HepG2 (cell line): Measurements from ENCODE around the gene ZNF628. TPM values are rescaled to one million over a fixed set of nuclear protein-coding genes. Genes with fewer than 3 reads are reported as not detected.

Experiments used
- ERF ChIP-seq: IDR thresholded peaks from 2 replicates; pipeline ENCODE4 v1.6.1; 2018; ENCODE audit warnings: missing biosample characterization, missing genetic modification reagents
- HOXA7 ChIP-seq: sonication (generic); formaldehyde crosslinking; IDR thresholded peaks from 2 replicates; pipeline ENCODE4 v1.8.1; 2022; ENCODE audit warnings: mild to moderate bottlenecking, missing genetic modification reagents, moderate library complexity
- KDM2A ChIP-seq: sonication (generic); formaldehyde crosslinking; IDR thresholded peaks from 2 replicates; pipeline ENCODE4 v1.4.0; 2020; ENCODE audit warnings: low read depth, missing genetic modification reagents, borderline replicate concordance
- KDM4B ChIP-seq: sonication (generic); formaldehyde crosslinking; IDR thresholded peaks from 2 replicates; pipeline ENCODE4 v1.4.0; 2020; ENCODE audit warnings: missing genetic modification reagents
- PAF1 ChIP-seq: IDR thresholded peaks from 2 replicates; pipeline ENCODE4 v1.6.1; 2016; ENCODE audit warnings: missing genetic modification reagents, missing compliant biosample characterization
- POLR2A ChIP-seq, 2 experiments: IDR thresholded peaks; 2 replicates each; pipeline ENCODE4 v1.6.1; 2011; ENCODE audit warnings: low read depth in 2 of 2, low read length in 2 of 2, mild to moderate bottlenecking in 1 of 2, moderate library complexity in 1 of 2; ENCODE audit not compliant: insufficient read depth in 1 of 2
- ZBTB3 ChIP-seq: sonication (generic); formaldehyde crosslinking; IDR thresholded peaks from 2 replicates; pipeline ENCODE4 v1.4.0; 2020; ENCODE audit warnings: low read depth, mild to moderate bottlenecking, moderate library complexity, missing genetic modification reagents, borderline replicate concordance
- ZNF17 ChIP-seq: sonication (generic); formaldehyde crosslinking; IDR thresholded peaks from 2 replicates; pipeline ENCODE4 v1.5.0; 2020; ENCODE audit warnings: mild to moderate bottlenecking, missing genetic modification reagents
- ZNF3 ChIP-seq: IDR thresholded peaks from 2 replicates; pipeline ENCODE4 v1.7.0; 2017; ENCODE audit warnings: inconsistent platforms
- ZNF558 ChIP-seq: sonication (generic); formaldehyde crosslinking; IDR thresholded peaks from 2 replicates; pipeline ENCODE4 v1.9.0; 2022; ENCODE audit warnings: mild to moderate bottlenecking, missing genetic modification reagents, borderline replicate concordance
- ZNF572 ChIP-seq: sonication (generic); formaldehyde crosslinking; IDR thresholded peaks from 2 replicates; pipeline ENCODE4 v1.5.1; 2020; ENCODE audit warnings: mild to moderate bottlenecking, missing genetic modification reagents
- ZNF615 ChIP-seq: sonication (generic); formaldehyde crosslinking; IDR thresholded peaks from 2 replicates; pipeline ENCODE4 v1.5.0; 2020; ENCODE audit warnings: mild to moderate bottlenecking, missing genetic modification reagents, borderline replicate concordance
- ZNF652 ChIP-seq: IDR thresholded peaks from 2 replicates; pipeline ENCODE4 v1.6.1; 2016; ENCODE audit warnings: low read depth, borderline replicate concordance
- ZNF674 ChIP-seq: sonication (generic); formaldehyde crosslinking; IDR thresholded peaks from 2 replicates; pipeline ENCODE4 v1.5.0; 2020; ENCODE audit warnings: low read depth, mild to moderate bottlenecking, missing genetic modification reagents
- ZNF788 ChIP-seq: sonication (generic); formaldehyde crosslinking; IDR thresholded peaks from 2 replicates; pipeline ENCODE4 v1.5.0; 2020; ENCODE audit warnings: mild to moderate bottlenecking, missing genetic modification reagents, borderline replicate concordance
- ZSCAN9 ChIP-seq: IDR thresholded peaks from 2 replicates; pipeline ENCODE4 v1.6.1; 2016; ENCODE audit warnings: borderline replicate concordance
- polyA plus RNA-seq, 8 experiments: library from polyadenylated mRNA; depleted of rRNA in 3 of 8; stranded (reverse) in 7 of 8; unstranded in 1 of 8; fragments of >200 nt; fragmentation: Illumina TruSeq in 4 of 8; extraction: Trizol in 4 of 8; gene quantifications; 2 replicates each; pipeline versions ENCODE4 v1.2.1 to v1.2.3, GENCODE V29; 2011 to 2016; ENCODE audit warnings: low read depth in 4 of 8, missing spikeins in 1 of 8, mixed read lengths in 1 of 8; ENCODE audit not compliant: insufficient read depth in 1 of 8
- total RNA-seq, 5 experiments: library from RNA; depleted of rRNA; stranded (reverse); fragments of >200 nt; fragmentation: Illumina TruSeq; extraction: Trizol; gene quantifications; 2 replicates each; pipeline ENCODE4 v1.2.3, GENCODE V29; 2016; ENCODE audit warnings: low read depth in 1 of 5
- TF ChIP-seq, protein P1 (sequence below): sonication (generic); formaldehyde crosslinking; IDR thresholded peaks from 2 replicates; pipeline ENCODE4 v1.8.1; 2023; ENCODE audit warnings: mild to moderate bottlenecking, missing genetic modification reagents
- TF ChIP-seq, protein P2 (sequence below): sonication (generic); formaldehyde crosslinking; IDR thresholded peaks from 2 replicates; pipeline ENCODE4 v1.4.0; 2020; ENCODE audit warnings: low read depth, mild to moderate bottlenecking, missing genetic modification reagents
- TF ChIP-seq, protein P3 (sequence below): sonication (generic); formaldehyde crosslinking; IDR thresholded peaks from 2 replicates; pipeline ENCODE4 v1.4.0; 2020; ENCODE audit warnings: missing genetic modification reagents, mild to moderate bottlenecking, borderline replicate concordance
- TF ChIP-seq, protein P4 (sequence below): sonication (generic); formaldehyde crosslinking; IDR thresholded peaks from 2 replicates; pipeline ENCODE4 v1.5.0; 2020; ENCODE audit warnings: mild to moderate bottlenecking, missing genetic modification reagents, borderline replicate concordance
- TF ChIP-seq, protein P5 (sequence below): sonication (generic); formaldehyde crosslinking; IDR thresholded peaks from 2 replicates; pipeline ENCODE4 v1.8.1; 2023; ENCODE audit warnings: mild to moderate bottlenecking, missing genetic modification reagents, borderline replicate concordance

Gene ZNF628
- total and polyA plus RNA-seq, 2 of the 13 experiments (the other 11 are each of a cell fraction or from before 2014, with no cell fraction given): 0.54 to 1.2 TPM

DNA sequence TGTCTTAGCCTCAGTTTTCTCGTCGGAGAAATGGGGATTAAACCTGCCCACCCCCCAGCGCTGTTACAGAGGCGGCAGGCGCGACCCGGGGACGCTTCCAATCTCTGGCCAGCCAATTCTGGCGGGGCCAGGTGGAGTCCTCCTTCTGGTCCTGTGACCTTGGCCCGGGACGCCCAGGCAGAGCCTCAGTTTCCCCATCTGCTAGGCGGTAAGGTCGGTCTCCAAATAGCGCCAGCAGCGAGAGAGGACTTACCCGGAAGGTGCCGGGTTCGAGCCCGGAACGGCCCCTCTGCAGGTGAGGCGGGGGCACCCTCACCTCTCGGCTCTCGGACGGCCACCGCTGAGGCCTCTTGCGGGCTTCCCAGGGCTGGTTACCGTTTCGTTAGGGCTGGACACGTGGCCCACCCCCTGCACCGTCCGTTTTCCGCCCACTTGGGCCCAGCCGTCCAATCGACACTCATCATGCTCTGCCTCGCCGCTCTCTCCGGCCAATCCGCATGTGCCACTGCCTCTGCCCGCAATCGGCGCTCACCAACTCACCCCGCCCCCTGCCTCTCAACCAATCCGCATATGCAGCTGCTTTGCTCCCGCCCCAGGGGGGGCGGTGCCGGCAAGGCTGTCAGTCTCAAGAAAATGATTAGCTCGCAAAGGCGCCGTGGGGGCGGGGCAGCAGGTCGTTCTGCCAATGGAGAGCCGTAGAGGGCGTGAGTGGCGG lies 15.0 kb upstream of the ZNF628 start, which contains the start of gene ISOC2 (continued):
- TF ChIP-seq ZNF652 (no peak), ZBTB3 (CRISPR knock-in tag) (no peak; the same call in 1 of the 2 replicates), ZNF3 (CRISPR knock-in tag) (peak; percentile 83), KDM4B (CRISPR knock-in tag) (peak; percentile 56; the same call in 1 of the 2 replicates), ZNF558 (0 out of 2 replicates have a peak, but pooled peaks have one; percentile 27), HOXA7 (CRISPR knock-in tag) (no peak), PAF1 (CRISPR knock-in tag) (no peak), ZNF17 (CRISPR knock-in tag) (no peak), ZNF615 (CRISPR knock-in tag) (no peak), ZNF788 (CRISPR knock-in tag) (peak; percentile 90; the same call in 1 of the 2 replicates), ZSCAN9 (no peak), ERF (peak; percentile 64; the same call in 1 of the 2 replicates), KDM2A (CRISPR knock-in tag) (peak; percentile 31), ZNF674 (no peak), POLR2A (IDR thresholded peaks at IDR 0.05; ENCODE audit: insufficient read depth in 1 of 2, low read depth in 2 of 2, low read length in 2 of 2) (peak; percentile 92 to 97), ZNF572 (CRISPR knock-in tag) (peak; percentile 78)
- TF ChIP-seq, protein P1, sequence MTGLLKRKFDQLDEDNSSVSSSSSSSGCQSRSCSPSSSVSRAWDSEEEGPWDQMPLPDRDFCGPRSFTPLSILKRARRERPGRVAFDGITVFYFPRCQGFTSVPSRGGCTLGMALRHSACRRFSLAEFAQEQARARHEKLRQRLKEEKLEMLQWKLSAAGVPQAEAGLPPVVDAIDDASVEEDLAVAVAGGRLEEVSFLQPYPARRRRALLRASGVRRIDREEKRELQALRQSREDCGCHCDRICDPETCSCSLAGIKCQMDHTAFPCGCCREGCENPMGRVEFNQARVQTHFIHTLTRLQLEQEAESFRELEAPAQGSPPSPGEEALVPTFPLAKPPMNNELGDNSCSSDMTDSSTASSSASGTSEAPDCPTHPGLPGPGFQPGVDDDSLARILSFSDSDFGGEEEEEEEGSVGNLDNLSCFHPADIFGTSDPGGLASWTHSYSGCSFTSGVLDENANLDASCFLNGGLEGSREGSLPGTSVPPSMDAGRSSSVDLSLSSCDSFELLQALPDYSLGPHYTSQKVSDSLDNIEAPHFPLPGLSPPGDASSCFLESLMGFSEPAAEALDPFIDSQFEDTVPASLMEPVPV (CRISPR knock-in tag): peak; percentile 76; the same call in 1 of the 2 replicates
- TF ChIP-seq, protein P2, sequence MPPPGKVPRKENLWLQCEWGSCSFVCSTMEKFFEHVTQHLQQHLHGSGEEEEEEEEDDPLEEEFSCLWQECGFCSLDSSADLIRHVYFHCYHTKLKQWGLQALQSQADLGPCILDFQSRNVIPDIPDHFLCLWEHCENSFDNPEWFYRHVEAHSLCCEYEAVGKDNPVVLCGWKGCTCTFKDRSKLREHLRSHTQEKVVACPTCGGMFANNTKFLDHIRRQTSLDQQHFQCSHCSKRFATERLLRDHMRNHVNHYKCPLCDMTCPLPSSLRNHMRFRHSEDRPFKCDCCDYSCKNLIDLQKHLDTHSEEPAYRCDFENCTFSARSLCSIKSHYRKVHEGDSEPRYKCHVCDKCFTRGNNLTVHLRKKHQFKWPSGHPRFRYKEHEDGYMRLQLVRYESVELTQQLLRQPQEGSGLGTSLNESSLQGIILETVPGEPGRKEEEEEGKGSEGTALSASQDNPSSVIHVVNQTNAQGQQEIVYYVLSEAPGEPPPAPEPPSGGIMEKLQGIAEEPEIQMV (CRISPR knock-in tag): 0 out of 2 replicates have a peak, but pooled peaks have one; percentile 19
- TF ChIP-seq, protein P3, sequence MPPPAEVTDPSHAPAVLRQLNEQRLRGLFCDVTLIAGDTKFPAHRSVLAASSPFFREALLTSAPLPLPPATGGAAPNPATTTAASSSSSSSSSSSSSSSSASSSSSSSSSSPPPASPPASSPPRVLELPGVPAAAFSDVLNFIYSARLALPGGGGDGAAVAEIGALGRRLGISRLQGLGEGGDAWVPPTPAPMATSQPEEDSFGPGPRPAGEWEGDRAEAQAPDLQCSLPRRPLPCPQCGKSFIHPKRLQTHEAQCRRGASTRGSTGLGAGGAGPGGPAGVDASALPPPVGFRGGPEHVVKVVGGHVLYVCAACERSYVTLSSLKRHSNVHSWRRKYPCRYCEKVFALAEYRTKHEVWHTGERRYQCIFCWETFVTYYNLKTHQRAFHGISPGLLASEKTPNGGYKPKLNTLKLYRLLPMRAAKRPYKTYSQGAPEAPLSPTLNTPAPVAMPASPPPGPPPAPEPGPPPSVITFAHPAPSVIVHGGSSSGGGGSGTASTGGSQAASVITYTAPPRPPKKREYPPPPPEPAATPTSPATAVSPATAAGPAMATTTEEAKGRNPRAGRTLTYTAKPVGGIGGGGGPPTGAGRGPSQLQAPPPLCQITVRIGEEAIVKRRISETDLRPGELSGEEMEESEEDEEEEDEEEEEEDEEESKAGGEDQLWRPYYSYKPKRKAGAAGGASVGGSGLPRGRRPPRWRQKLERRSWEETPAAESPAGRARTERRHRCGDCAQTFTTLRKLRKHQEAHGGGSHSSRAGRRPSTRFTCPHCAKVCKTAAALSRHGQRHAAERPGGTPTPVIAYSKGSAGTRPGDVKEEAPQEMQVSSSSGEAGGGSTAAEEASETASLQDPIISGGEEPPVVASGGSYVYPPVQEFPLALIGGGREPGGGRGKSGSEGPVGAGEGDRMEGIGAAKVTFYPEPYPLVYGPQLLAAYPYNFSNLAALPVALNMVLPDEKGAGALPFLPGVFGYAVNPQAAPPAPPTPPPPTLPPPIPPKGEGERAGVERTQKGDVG (CRISPR knock-in tag): peak; percentile 57; the same call in 1 of the 2 replicates
- TF ChIP-seq, protein P4, sequence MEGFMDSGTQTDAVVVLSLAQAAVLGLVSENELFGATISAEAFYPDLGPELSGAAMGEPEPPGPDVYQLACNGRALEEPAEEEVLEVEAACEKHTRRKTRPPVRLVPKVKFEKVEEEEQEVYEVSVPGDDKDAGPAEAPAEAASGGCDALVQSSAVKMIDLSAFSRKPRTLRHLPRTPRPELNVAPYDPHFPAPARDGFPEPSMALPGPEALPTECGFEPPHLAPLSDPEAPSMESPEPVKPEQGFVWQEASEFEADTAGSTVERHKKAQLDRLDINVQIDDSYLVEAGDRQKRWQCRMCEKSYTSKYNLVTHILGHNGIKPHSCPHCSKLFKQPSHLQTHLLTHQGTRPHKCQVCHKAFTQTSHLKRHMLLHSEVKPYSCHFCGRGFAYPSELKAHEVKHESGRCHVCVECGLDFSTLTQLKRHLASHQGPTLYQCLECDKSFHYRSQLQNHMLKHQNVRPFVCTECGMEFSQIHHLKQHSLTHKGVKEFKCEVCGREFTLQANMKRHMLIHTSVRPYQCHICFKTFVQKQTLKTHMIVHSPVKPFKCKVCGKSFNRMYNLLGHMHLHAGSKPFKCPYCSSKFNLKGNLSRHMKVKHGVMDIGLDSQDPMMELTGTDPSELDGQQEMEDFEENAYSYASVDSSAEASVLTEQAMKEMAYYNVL (CRISPR knock-in tag): no peak
- TF ChIP-seq, protein P5, sequence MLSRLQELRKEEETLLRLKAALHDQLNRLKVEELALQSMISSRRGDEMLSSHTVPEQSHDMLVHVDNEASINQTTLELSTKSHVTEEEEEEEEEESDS (CRISPR knock-in tag): no peak
